G401 (cell line): ENCODE results near the gene C4orf17. TPM values are rescaled to one million over a fixed set of nuclear protein-coding genes. Genes with fewer than 3 reads are reported as not detected.
"Not testable (repeated sequence)": the region's sequence is repeated elsewhere in the genome, so short reads cannot be mapped to it uniquely, and the experiment has no call there.

Experiments
- DNase-seq: peaks from one replicate; pipeline ENCODE4 v3.0.0-alpha.2; 2015; ENCODE audit warnings: low spot score
- in situ Hi-C: cut with HindIII; loops from 2 replicates; pipeline ENCODE4 v1.10.0; 2016; ENCODE audit warnings: low sequenced_read_pairs, mixed read lengths
- total RNA-seq: library from RNA; depleted of rRNA; stranded (reverse); fragments of >200 nt; shearing (Covaris generic); gene quantifications from 2 replicates; pipeline ENCODE4 v1.2.3, GENCODE V29; 2014; rRNA removed

C4orf17 gene
- not detected in 2 replicates for total RNA-seq

DNA sequence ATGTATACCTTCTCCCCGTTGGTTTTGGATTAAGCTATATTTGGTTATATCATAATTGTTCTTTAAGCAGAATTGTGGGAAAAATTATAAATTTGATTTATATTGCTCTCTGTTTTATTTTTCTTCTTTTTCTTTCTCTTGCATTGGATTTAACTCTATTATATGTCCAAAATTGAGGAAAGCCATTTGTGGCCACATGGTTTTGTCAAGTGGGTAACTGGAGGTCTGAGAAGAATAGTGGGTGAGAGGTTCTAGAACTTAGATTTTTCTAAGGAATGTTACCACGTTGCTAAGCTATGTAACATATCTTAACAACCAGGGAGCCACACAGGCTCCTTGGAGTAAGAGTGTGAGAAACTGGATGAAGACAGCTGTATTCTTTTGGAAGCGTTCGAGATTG is at the start of gene C4orf17:
Gene C4orf17 (plus strand): TSS at position 301 of the 400 bp plus-strand sequence. CDS start 2,061 bp downstream, outside the sequence.
- DNase-seq: no peak
- in situ Hi-C loops: no loop called here

DNA sequence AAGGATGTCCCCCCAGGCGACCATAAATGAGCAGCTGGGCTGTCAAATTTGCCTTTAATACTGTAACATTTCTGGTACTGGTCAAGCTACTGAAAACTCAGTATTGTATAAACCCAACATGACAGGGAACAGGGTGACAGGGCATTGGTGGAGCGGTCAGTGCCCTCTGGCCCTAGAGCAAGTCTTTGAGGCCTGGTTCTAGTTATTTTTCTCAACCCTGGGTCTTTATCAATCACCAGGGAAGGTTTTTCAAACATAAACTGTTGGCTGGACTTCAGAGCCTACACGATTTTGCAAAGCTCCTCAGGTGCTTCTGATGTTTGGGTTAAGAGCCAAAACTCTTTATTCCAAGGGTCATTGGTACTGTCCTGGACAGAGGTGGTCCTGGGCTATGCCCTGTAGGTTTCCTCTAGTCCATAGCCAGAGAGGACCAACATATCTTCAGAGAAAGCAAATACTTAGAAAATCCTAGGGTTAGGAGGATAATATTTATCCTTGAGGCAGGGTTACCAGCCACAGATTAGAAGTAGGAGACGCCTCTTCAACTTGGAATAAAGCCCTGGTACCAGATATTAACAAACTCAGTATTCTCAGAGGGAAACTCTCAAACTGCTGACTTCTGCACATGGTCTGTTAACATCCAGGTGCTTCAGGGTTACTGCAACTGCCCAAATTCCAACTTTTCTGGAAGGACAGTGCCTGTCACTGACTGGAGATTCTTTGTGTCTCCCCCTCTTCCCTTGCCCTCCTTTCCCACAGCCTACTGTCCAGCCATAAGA is 49.0 kb upstream of the C4orf17 start:
- in situ Hi-C loops: no loop called here

DNA sequence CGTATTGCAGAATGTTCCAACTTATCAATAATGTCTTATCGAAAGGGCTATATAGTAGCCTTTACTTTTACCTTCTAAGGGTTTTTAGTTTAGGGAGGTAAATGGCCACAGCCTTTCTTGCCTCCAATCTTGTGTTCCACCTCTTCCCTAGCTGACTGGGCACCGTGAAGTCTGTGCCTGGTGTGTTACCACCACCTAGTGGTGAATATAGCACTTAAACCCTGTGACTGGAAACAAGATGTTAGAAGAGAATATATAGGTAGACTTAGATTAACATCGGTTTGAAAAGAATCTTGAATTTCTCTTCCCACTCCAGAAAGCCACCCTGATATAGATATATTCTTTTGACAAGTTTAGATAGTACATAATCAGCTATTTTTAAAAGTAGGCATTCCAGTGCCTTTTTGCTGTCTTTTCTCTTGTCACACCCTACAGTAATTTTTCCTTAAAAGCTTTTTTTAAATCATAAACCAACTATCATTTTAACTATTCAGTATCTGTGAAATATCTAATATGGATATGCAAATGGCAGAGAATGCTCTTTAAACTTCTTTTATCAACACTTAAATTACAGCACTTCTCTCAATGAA is 47.9 kb upstream of the C4orf17 start:
- in situ Hi-C loops: no loop called here
- peak; percentile 67 for DNase-seq

More for the DNA sequence above, 49.0 kb upstream of the C4orf17 start:
- no peak for DNase-seq

DNA sequence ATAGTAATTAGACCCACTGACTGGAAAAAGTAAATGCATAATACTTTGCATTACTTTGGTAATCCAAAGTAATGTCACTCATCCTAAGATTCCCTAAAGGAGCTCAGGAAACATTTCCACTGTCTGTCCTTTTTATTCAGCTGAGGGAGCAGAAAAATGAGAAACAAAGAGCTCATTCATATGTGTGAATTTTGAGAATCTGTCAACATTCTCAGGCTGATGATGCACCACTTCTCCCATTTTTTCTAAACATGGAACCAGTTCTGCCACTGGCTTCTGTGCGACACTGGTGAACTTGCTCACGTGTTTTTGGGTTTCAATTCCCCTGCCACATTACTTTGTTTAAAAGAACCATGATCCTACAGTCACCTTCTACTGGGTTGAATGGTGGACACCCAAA is 47.3 kb upstream of the C4orf17 start:
- no peak for DNase-seq
- in situ Hi-C loops: no loop called here

DNA sequence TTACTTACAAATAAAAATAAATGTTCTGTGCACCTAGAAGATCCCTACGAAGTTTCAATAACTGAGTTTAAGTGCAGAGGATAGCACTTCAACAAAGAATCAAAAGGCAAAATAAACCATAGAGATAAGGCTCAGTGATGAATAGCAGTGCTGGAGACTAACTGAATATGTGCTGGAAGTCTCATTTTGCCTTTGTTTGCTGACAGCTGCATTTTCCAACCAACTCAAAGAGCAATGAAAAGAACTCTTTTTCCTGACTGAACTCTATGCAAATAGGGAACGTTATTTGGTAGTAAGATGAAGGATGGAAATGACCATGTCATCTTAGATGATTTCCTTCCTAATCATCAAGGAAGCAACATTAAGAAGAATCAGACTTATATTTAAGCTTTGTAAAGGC is 42.9 kb upstream of the C4orf17 start:
- DNase-seq: no peak
- in situ Hi-C loops: no loop called here

DNA sequence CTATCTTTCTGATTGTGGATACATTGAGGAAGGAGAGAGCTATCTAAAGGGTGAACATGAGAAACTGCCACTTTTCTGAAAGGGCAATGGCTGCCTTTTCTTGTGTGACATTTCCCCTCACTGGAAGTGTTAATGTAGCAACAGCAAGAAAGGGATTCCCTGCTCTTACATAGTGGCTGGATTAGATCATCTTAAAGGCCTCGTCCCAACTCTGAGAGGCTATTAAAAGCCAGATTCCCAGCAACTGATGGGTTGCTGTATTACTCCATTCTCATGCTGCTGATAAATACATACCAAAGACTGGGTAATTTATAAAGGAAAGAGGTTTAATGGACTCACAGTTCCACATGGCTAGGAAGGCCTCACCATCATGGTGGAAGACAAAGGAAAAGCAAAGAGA is 41.9 kb upstream of the C4orf17 start:
- in situ Hi-C loops: no loop called here
- no peak for DNase-seq

DNA sequence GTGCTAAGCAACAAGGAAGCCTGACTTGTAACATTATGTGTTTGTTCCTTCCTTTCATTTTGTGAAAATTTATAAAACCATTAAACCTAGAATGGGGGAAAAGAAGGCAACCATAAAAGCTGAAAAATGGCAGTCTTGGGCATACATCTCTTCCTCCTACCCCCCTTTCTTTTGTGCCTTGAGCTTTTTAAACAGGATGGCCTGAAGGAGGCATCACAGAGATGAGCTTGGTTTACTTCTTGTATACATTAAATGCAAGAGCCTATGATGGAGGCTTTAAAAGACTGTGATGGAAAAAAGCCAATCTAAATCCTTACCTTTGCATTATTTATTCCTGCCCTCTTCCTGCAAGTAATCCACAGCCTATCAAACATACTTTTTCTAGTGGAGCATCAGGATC is 39.5 kb upstream of the C4orf17 start:
- no peak for DNase-seq
- in situ Hi-C loops: no loop called here

DNA sequence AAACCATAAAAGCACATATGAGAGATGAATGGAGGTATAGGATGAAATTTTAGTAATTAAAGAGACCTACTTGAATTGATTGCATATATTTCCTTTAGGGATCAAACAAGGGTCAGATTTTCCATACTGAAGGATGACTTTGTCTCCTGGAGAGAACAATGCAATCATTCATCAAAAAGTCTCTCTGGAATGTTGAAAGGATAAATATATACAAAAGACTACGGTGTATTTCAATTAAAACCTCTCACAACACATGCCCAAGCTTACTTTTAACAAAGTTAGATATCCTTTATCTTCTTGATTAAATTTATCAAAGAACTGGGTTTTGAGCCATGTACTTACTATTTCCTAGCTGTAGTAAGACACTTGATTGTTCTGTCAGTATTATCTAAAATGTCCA is 38.9 kb upstream of the C4orf17 start:
- in situ Hi-C loops: no loop called here
- no peak for DNase-seq

DNA sequence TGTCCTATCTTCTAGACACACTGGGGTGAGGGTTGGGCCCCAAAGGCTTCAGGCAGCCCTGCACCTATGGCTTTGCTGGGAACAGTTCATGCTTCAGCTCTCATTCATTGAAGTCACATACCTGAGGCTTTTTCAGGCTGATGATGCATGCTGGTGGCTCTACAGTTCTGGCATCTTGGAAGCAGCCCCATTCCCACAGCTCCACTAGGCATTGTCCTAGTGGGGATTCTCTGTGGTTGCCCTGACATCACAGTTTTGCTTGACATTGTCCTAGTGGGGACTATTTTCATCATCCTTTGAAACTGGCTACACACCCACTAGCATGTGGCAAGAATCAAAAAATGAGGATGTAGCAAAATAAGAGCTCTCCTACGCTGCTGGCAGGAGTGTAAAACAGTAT is 37.7 kb upstream of the C4orf17 start:
- no peak for DNase-seq
- in situ Hi-C loops: no loop called here

DNA sequence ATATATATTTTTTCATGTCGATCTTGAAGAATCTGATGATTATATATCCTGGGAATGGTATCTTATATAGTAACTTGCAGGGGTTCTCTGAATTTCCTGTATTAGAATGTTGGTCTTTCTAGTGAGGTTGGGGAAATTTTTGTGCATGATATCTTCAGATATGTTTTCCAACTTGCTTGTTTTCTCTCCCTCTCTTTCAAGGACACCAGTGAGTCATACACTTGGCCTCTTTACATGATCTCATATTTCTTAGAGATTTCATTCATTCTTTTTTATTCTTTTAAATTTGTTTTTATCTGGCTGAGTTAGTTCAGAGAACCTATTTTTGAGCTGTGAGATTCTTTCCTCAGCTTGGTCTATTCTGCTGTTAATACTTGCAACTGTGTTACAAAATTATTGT is 27.2 kb upstream of the C4orf17 start:
- in situ Hi-C loops: no loop called here
- no peak for DNase-seq

DNA sequence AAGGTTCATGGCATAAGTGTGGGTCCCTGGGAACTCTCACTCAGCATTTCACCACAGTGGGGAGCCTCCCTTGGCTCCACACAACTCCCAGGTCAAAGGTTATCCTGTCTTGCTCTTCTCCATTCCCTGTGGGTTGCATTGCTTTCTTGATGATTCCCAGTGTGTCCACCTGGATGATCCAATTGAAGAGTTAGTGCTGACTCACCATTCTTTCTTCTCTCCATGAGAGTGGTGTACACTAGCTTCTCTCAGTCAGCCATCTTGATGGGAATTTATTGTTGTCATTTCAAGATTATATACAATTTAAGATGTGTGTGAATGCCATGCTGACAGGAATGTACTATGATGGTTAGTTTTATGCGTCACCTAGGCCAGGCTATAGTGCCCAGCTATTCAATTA is 25.6 kb upstream of the C4orf17 start:
- no peak for DNase-seq
- in situ Hi-C loops: no loop called here

DNA sequence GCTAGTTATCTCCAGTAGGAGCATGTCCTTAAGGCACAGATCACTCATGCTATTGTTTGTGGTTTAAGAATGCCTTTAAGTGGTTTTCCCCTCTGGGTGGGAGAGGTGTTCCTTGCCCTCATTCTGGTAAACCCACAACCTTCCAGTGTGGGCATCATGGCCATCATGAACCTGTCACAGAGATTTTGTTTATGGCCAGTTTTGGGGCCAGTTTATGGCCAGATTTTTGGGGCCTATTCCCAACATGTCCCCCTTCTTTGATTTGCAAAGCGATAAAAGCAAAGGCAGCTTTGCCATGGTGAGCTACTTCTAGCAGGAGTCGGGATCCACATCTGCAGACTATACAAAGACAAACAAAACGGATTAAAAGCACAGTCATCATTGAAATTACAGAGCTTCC is 24.2 kb upstream of the C4orf17 start:
- DNase-seq, in situ Hi-C loops: not testable (repeated sequence)

DNA sequence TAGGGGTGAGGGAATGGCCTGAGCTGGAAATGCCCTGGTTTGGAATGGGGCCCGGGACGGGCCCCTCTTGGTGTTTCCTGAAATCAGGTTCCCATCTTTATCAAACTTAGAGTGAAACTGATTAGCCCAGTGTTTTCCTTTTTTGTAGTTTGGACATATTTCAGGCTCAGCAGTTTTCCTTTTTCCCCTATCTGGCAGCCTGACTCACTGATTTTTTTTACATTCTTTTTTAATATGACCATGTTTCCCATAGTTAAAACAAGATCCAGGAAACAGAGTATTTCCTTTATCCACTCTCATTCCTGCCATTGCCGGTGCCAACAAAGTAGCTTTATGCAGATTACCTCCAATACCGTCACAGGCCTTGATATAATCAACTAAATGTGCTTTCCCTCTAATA is 20.5 kb upstream of the C4orf17 start:
- in situ Hi-C loops: no loop called here
- no peak for DNase-seq

DNA sequence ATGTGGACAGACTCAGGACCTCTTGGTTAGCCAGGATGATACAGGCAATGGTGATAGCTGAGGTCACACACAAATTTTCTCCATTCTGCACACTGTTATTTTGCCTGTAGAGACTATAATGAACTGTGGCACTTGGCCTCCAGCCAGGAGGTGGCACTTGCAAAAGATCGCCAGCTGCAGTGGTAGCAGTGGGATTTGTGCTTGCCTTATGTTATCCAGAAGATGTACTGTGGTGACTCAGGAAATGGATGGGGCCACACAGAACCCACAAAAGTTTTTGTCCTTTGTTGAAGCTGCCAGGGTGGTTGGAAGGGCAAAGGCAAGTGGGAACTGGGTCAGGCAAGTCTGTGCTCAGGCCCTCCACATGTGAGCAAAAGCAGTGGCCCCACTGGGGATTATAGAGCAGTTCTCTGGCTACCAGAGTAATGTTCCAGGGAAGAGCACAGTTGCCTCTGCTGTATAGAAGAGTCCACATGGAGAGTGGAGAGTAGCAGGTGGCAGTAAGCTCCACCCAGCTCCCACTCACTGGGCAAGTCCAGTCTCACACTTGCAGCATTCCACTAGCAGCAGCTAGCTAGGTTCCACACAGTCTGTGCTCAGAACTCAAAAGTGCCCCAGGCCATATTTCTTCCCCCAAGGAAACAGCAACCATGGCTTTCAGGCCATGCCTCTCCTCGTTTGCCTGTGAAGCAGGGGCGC is 5.9 kb upstream of the C4orf17 start:
- in situ Hi-C loops: no loop called here
- DNase-seq: no peak

DNA sequence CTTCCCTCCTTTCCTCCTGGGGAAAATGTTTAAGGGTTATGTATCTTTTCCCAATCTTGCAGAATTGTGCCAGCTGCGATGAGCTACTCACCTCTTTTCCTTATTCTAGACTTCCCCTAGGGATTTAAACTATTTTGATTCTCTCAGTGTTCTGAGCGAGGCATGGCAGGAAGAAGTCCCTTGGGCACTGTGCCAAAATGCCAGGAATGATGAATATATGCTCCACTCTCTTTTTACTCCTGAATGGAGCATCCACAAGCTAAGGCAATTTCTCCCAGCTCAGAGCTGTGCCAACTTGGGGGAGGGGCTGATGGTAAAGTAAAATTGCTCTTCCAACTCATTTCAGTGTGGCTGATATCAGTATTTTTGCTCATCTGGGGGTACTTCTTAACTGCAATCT is 4.0 kb upstream of the C4orf17 start:
- no peak for DNase-seq
- in situ Hi-C loops: no loop called here

DNA sequence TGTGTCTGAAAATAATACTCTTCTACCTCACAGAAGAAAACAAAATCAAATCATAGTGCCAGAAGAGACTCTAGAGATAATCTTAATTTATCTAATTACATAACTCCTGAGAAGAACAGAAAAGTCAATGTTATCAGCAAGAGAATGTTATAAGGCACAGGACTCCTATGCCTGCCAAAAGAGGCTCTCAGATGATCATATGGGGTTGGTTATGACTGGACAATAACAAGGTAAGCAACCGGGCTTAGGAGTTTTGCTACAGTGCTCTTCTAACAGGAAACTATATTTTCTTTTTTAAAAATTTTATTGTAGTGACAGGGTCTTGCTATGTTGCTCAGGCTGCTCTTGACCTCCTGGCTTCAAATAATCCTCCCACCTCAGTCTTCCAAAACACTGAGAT is 3.5 kb upstream of the C4orf17 start:
- in situ Hi-C loops: no loop called here

DNA sequence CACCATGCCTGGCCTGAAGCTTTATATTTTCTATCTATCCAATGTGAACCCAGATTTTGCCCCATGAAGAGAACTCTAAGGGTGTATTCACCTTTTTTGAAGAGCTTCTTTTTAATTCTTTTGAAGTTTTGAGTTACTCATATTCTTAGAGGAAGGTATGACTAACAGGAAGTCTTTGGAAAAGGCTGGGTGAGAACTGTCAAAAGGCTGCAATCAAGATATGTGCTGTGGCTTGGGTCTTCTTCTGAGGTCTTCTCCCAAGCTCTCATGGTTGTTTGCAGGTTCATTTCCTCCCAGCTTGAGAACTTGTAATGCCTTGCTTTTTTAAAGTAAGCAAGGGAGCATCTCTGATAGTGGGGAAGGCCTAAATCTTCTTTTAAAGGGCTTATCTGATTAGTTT is 3.1 kb upstream of the C4orf17 start:
- no peak for DNase-seq
- in situ Hi-C loops: no loop called here

More for the DNA sequence above, 3.5 kb upstream of the C4orf17 start:
- no peak for DNase-seq

DNA sequence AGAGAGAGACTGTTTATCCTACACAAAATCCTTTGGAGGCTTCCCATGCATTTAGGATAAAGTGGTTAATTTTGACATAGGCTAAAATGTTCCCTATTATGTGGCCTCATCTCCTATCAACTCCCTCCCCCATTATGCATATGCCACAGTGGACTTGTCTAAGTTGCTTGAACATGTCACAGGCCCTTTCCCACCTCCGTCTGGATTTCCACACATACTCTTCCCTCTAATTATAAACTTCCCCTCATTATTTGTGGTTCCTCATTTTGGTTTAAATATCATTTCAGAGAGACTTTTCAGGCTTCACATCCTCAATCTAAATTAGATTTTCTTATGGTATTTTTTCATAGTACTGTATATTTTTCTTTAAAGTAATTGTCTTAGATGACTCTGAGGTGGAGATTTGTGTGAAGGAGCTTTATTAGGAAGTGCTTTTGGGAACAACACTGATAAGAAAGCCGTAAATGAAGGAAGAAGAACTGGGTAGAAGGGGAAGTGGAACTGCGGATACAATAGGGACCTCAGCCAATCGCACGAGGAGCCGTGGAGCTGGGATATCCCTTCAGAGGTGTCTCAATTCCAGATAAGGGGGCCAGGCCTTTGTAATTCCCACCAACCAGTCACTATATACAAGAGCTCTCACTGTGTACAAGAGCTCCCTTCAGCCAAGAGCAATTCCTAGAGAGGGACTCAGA is 7.9 kb downstream of the C4orf17 start:
- in situ Hi-C loops: no loop called here
- DNase-seq: no peak

DNA sequence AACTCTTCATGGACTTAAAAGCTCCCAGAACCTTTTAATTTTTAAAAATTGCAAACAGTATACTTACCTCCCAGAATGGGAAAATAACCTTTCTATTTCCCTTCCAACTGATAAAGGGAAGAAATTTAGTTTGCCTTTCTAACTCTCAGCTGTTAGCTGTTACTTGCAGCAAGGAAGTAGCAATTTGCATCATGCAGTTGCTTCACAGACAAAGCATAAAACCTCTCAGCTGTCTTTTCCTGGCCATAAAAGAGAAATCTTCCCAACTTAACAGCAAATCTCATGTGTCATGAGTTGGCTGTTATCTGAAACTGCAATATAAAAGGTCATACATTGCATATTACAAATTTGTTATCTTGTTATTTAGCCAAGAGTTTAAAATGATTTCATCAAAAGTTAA is 18.4 kb downstream of the C4orf17 start:
- no peak for DNase-seq
- in situ Hi-C loops: no loop called here

DNA sequence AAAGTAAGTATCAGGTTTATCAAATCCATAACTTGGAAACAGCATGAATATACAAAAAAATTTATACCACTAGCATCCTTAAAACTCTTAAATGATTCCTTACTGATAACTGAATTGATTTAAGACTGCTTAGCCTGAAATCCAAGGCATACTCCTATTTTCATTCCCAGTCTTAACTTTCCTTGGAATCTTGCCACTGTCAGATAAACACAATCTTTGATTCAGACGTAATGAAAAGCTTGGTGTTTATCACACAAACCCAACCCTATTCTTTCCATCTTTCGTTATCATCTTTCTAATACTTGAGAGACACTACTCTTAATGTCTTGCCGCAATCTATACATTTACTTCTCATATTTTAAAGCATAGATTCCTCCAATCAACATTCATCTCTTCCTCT is 19.1 kb downstream of the C4orf17 start:
- in situ Hi-C loops: no loop called here
- no peak for DNase-seq
